Thoracic aorta (tissue), 2 donors: ENCODE data around the gene INO80E. TPM values are rescaled to one million over a fixed set of nuclear protein-coding genes. Genes with fewer than 3 reads are reported as not detected.

ENCODE experiments used
- ATAC-seq: fragments of 150-250 bp; one replicate; pipeline ENCODE4 v1.8.0; 2017; ENCODE audit warnings: low read depth; ENCODE audit not compliant: insufficient number of reproducible peaks, low FRiP score
- DNase-seq: peaks from one replicate; pipeline ENCODE4 v3.0.0-alpha.2; 2020; ENCODE audit warnings: low spot score
- H3K27ac ChIP-seq, 2 donors: fragments of 200-600 bp; sonication (generic); 1 replicate in 1 of 2; 2 replicates in 1 of 2; pipeline ENCODE4 v1.5.1; 2016; ENCODE audit warnings: mild to moderate bottlenecking in 2 of 2, moderate library complexity in 2 of 2
- H3K27me3 ChIP-seq: fragments of 200-600 bp; sonication (generic); replicated peaks from 2 replicates; pipeline ENCODE4 v1.6.0; 2016; ENCODE audit warnings: mild to moderate bottlenecking; ENCODE audit not compliant: insufficient read depth
- H3K36me3 ChIP-seq: fragments of 200-600 bp; sonication (generic); one replicate; pipeline ENCODE4 v1.5.1; 2016
- H3K4me1 ChIP-seq, 2 donors: fragments of 200-600 bp; sonication (generic); 1 replicate in 1 of 2; 2 replicates in 1 of 2; pipeline versions ENCODE4 v1.5.1 to v1.6.0; 2016; ENCODE audit warnings: low read depth in 2 of 2, mild to moderate bottlenecking in 1 of 2; ENCODE audit not compliant: control insufficient read depth in 1 of 2
- H3K4me3 ChIP-seq: fragments of 200-600 bp; sonication (generic); 2 replicates; pipeline ENCODE4 v1.5.1; 2016; ENCODE audit warnings: mild to moderate bottlenecking
- H3K9me3 ChIP-seq: fragments of 200-600 bp; sonication (generic); 2 replicates; pipeline ENCODE4 v1.5.1; 2016
- CTCF ChIP-seq: fragments of 200-600 bp; sonication (generic); IDR thresholded peaks from one replicate; pipeline ENCODE4 v1.5.1; 2019; ENCODE audit warnings: antibody characterized with exemption
- total RNA-seq, 2 donors: library from RNA; depleted of rRNA; stranded (reverse); fragments of >200 nt; gene quantifications; one replicate each; pipeline versions ENCODE4 v1.1.0 to v1.2.3, GENCODE V29; 2016

Gene INO80E
- total RNA-seq, 2 donors from 2014 or later = 67.4 to 81.8 TPM

GRCh38 chr16:30041841-30042240, 45.8 kb downstream of the INO80E start:
- no peak overlapping the region for H3K4me3 ChIP-seq
- ATAC-seq = no peak
- no peaks in the 10 kb centered on the region for H3K36me3 ChIP-seq
- H3K4me1 ChIP-seq = no peaks in the 10 kb centered on the region
- TF ChIP-seq CTCF = peak; percentile 31
- H3K27ac ChIP-seq = no peak overlapping the region
- no peak for DNase-seq
- no peaks in the 10 kb centered on the region for H3K27me3 ChIP-seq
- H3K9me3 ChIP-seq = no peaks in the 10 kb centered on the region

DNA sequence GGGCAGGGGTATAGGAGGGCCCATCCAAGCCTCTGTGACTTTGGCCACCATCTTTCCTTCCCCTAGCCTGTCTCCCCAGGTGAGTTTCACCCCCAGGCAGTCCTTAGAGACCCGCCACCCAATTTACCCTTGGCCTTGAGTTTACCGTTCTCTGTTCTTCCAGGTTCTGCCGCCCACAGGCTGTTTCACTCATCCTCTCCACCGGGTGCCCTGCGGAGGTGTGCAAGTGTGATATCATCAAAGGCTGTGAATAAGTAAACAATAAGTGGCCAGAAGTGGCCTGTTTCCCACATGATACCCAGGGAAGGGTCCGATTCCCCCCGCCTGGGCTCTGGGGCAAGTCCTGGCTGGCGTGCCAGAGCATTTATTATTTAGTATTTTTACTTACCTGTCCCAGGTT, 50.1 kb downstream of the INO80E start:
- Histone ChIP-seq H3K4me1 (no peaks in the 10 kb centered on the region), H3K27me3 (no peaks in the 10 kb centered on the region), H3K4me3 (no peak overlapping the region), H3K27ac (no peak overlapping the region), H3K36me3 (no peaks in the 10 kb centered on the region), H3K9me3 (no peaks in the 10 kb centered on the region)
- DNase-seq = no peak
- ATAC-seq = no peak
- TF ChIP-seq CTCF = no peak

DNA sequence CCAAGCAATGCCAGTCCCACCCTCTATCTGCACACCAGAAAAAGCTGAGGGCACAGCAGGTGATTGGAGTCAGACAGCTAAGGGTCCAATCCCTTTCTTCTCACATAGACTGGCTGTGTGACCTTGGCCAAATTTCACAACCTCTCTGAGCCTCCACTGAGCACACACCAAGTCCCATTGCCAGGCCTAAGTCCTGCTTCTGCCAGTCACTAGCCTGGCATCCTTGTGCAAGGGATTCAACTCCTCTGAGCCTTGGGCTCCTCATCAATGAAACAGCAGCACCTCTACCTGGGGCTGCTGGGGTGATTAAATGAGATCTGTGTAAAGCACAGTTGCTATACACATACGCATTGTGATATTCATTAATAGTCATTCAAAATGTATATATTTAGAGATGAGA, 50.5 kb downstream of the INO80E start:
- no peak for TF ChIP-seq CTCF
- H3K4me3 ChIP-seq = no peak overlapping the region

GRCh38 chr16:30049871-30050270, 53.8 kb downstream of the INO80E start:
- H3K9me3 ChIP-seq = no peaks in the 10 kb centered on the region
- ATAC-seq (no peak), DNase-seq (no peak)
- peaks cover 7 to 9% of the 10 kb centered on the region in 2 donors for H3K4me1 ChIP-seq
- no peak overlapping the region for H3K27ac ChIP-seq
- no peak for TF ChIP-seq CTCF
- H3K4me3 ChIP-seq = no peak overlapping the region
- H3K27me3 ChIP-seq = no peaks in the 10 kb centered on the region
- H3K36me3 ChIP-seq = no peaks in the 10 kb centered on the region

More for the DNA sequence above, 50.5 kb downstream of the INO80E start:
- Histone ChIP-seq H3K27ac (no peak overlapping the region), H3K4me1 (no peaks in the 10 kb centered on the region), H3K9me3 (no peaks in the 10 kb centered on the region), H3K27me3 (no peaks in the 10 kb centered on the region), H3K36me3 (no peaks in the 10 kb centered on the region)
- ATAC-seq = no peak
- DNase-seq = no peak

DNA sequence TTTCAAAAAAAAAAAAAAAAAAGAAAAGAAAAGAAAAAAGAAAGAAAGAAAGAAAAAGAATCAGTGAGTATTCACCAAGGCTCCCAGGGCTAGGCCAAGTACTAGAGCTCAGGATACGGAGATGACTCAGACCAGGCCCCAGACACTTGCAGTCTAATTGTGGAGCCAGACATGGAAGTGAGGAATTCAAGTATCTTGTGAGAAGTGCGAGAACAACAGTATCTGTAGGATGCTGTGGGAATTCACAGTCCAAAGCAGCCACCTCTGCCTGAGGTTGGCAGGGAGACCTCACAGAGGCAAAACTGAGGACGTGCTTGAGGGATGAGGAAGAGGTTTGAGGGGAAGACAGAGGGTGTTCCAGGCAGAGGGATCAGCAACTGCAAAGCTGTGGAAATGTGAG, 55.5 kb downstream of the INO80E start:
- Histone ChIP-seq H3K9me3 (no peaks in the 10 kb centered on the region), H3K36me3 (no peaks in the 10 kb centered on the region), H3K4me3 (no peak overlapping the region), H3K4me1 (peaks cover 7 to 9% of the 10 kb centered on the region in 2 donors), H3K27ac (no peak overlapping the region), H3K27me3 (no peaks in the 10 kb centered on the region)
- no peak for ATAC-seq
- no peak for TF ChIP-seq CTCF
- DNase-seq = no peak
